SK-N-SH (cell line): ENCODE data around the gene GVQW3. TPM values are rescaled to one million over a fixed set of nuclear protein-coding genes. Genes with fewer than 3 reads are reported as not detected.

Experiments used
- CTCF ChIA-PET: fragments of 300-600, 350-600 bp; formaldehyde crosslinking; extraction: SDS; loops from one replicate; lab custom pipeline; 2021; lab: Yijun Ruan, JAX
- POLR2A ChIA-PET: fragments of 350-600 bp; sonication (Branson Sonifier 250); formaldehyde crosslinking; extraction: SDS; loops from one replicate; lab custom pipeline; 2020; ENCODE audit warnings: antibody characterized with exemption, inconsistent platforms; lab: Yijun Ruan, JAX
- DNase-seq: peaks from one replicate; pipeline ENCODE4 v3.0.0; 2012
- H2AFZ ChIP-seq: fragments of 200-600 bp; sonication (generic); 2 replicates; pipeline ENCODE4 v1.8.1; 2016; ENCODE audit warnings: antibody characterized with exemption, mild to moderate bottlenecking, low read depth
- H3F3A ChIP-seq: fragments of 200-600 bp; sonication (generic); replicated peaks from 2 replicates; pipeline ENCODE3; 2016; ENCODE audit warnings: antibody characterized with exemption, mild to moderate bottlenecking; ENCODE audit not compliant: insufficient read depth
- H3K27ac ChIP-seq, 2 experiments: fragments of 200-500 bp in 1 of 2; fragments of 200-600 bp in 1 of 2; sonication (Bioruptor generic) in 1 of 2; sonication (generic), shearing (Covaris generic) in 1 of 2; 2 replicates each; pipeline versions ENCODE4 v1.5.1 to v1.6.1; 2014 to 2016; ENCODE audit warnings: low read depth in 2 of 2, inconsistent platforms in 1 of 2, low read length in 1 of 2, mild to moderate bottlenecking in 1 of 2, mixed read lengths in 1 of 2
- H3K27me3 ChIP-seq: fragments of 200-600 bp; sonication (generic), shearing (Covaris generic); 2 replicates; pipeline ENCODE4 v1.6.1; 2016; ENCODE audit warnings: mixed run types; ENCODE audit not compliant: insufficient read depth
- H3K36me3 ChIP-seq, 2 experiments: fragments of 200-500 bp in 1 of 2; fragments of 200-600 bp in 1 of 2; sonication (Bioruptor generic) in 1 of 2; sonication (generic) in 1 of 2; replicated peaks in 1 of 2; 2 replicates each; pipeline versions ENCODE3 to v1.5.1; 2014 to 2016; ENCODE audit warnings: low read length in 1 of 2, mild to moderate bottlenecking in 1 of 2; ENCODE audit not compliant: insufficient read depth in 2 of 2, control insufficient read depth in 1 of 2
- H3K4me1 ChIP-seq, 2 experiments: fragments of 200-500 bp in 1 of 2; fragments of 200-600 bp in 1 of 2; sonication (Bioruptor generic) in 1 of 2; sonication (generic), shearing (Covaris generic) in 1 of 2; 2 replicates each; pipeline versions ENCODE4 v1.5.1 to v1.6.1; 2014 to 2016; ENCODE audit warnings: low read depth in 1 of 2, low read length in 1 of 2, mixed run types in 1 of 2; ENCODE audit not compliant: insufficient read depth in 2 of 2, control insufficient read depth in 1 of 2
- H3K4me2 ChIP-seq: fragments of 200-600 bp; sonication (generic), shearing (Covaris generic); 2 replicates; pipeline ENCODE4 v1.6.1; 2017; ENCODE audit warnings: mixed run types
- H3K4me3 ChIP-seq, 2 experiments: fragments of 200-500 bp in 1 of 2; fragments of 200-600 bp in 1 of 2; sonication (Bioruptor generic) in 1 of 2; sonication (generic), shearing (Covaris generic) in 1 of 2; 2 replicates each; pipeline versions ENCODE4 v1.5.1 to v1.8.1; 2014 to 2016; ENCODE audit warnings: low read depth in 2 of 2, inconsistent platforms in 1 of 2, low read length in 1 of 2, mild to moderate bottlenecking in 1 of 2, mixed read lengths in 1 of 2, moderate library complexity in 1 of 2
- H3K79me2 ChIP-seq: fragments of 200-600 bp; sonication (generic); 2 replicates; pipeline ENCODE4 v1.8.1; 2017; ENCODE audit warnings: mild to moderate bottlenecking; ENCODE audit not compliant: insufficient read depth
- H3K9ac ChIP-seq: fragments of 200-600 bp; sonication (generic); 2 replicates; pipeline ENCODE4 v1.6.1; 2017; ENCODE audit warnings: mixed run types
- H3K9me2 ChIP-seq: fragments of 200-600 bp; sonication (generic); 2 replicates; pipeline ENCODE4 v1.6.1; 2017; ENCODE audit warnings: mixed run types
- H3K9me3 ChIP-seq: fragments of 200-600 bp; sonication (generic); 2 replicates; pipeline ENCODE4 v1.6.1; 2017; ENCODE audit warnings: mixed run types, mild to moderate bottlenecking, moderate library complexity
- H4K20me1 ChIP-seq: fragments of 200-600 bp; sonication (generic); 2 replicates; pipeline ENCODE4 v1.6.1; 2017; ENCODE audit warnings: mild to moderate bottlenecking, mixed run types; ENCODE audit not compliant: insufficient read depth
- CTCF ChIP-seq: fragments of 200-600 bp; sonication (generic); IDR thresholded peaks from 2 replicates; pipeline ENCODE4 v1.6.1; 2017; ENCODE audit warnings: antibody characterized with exemption, mild to moderate bottlenecking, moderate library complexity
- ELF1 ChIP-seq: IDR thresholded peaks from 2 replicates; pipeline ENCODE4 v1.4.0; 2012
- FOXM1 ChIP-seq: IDR thresholded peaks from 2 replicates; pipeline ENCODE4 v1.4.0; 2012; ENCODE audit warnings: low read depth, mild to moderate bottlenecking
- GABPA ChIP-seq: IDR thresholded peaks from 2 replicates; pipeline ENCODE4 v1.4.0; 2012; ENCODE audit warnings: low read depth, mild to moderate bottlenecking
- GATA2 ChIP-seq: sonication (generic); formaldehyde crosslinking; IDR thresholded peaks from 2 replicates; pipeline ENCODE4 v1.5.0; 2020; ENCODE audit warnings: mild to moderate bottlenecking, missing genetic modification reagents
- IRF3 ChIP-seq: fragments of 150-350 bp; IDR thresholded peaks from 2 replicates; pipeline ENCODE4 v1.6.1; 2016; ENCODE audit warnings: mild to moderate bottlenecking, low read depth, low read length
- MAX ChIP-seq: IDR thresholded peaks from 2 replicates; pipeline ENCODE4 v1.4.0; 2012; ENCODE audit warnings: low read depth
- MXI1 ChIP-seq: IDR thresholded peaks from 2 replicates; pipeline ENCODE4 v1.6.1; 2012; ENCODE audit warnings: mild to moderate bottlenecking, low read depth, low read length, improper control_type of control experiment
- NFIC ChIP-seq: IDR thresholded peaks from 2 replicates; pipeline ENCODE4 v1.4.0; 2012; ENCODE audit warnings: borderline replicate concordance
- NRF1 ChIP-seq: IDR thresholded peaks from 2 replicates; pipeline ENCODE4 v1.6.1; 2012; ENCODE audit warnings: low read depth, mild to moderate bottlenecking, low read length
- RAD21 ChIP-seq: IDR thresholded peaks from 2 replicates; pipeline ENCODE4 v1.6.1; 2012; ENCODE audit warnings: mild to moderate bottlenecking, low read length
- REST ChIP-seq: IDR thresholded peaks from 2 replicates; pipeline ENCODE4 v1.6.1; 2012; ENCODE audit warnings: mild to moderate bottlenecking, low read depth, low read length, moderate library complexity
- RFX5 ChIP-seq: IDR thresholded peaks from 2 replicates; pipeline ENCODE4 v1.6.1; 2012; ENCODE audit warnings: mild to moderate bottlenecking, improper control_type of control experiment, low read length
- SIN3A ChIP-seq: IDR thresholded peaks from 2 replicates; pipeline ENCODE4 v1.6.1; 2012; ENCODE audit warnings: low read depth, mild to moderate bottlenecking, low read length, moderate library complexity, borderline replicate concordance
- TAF1 ChIP-seq: IDR thresholded peaks from 2 replicates; pipeline ENCODE4 v1.6.1; 2012; ENCODE audit warnings: low read depth, mild to moderate bottlenecking, low read length, moderate library complexity, borderline replicate concordance
- USF1 ChIP-seq: IDR thresholded peaks from 2 replicates; pipeline ENCODE4 v1.4.0; 2012; ENCODE audit warnings: low read depth, borderline replicate concordance
- USF2 ChIP-seq: fragments of 150-350 bp; IDR thresholded peaks from 2 replicates; pipeline ENCODE4 v1.6.1; 2017; ENCODE audit warnings: antibody characterized with exemption, low read length, low read depth, borderline replicate concordance
- YY1 ChIP-seq: IDR thresholded peaks from 2 replicates; pipeline ENCODE4 v1.4.0; 2012; ENCODE audit warnings: low read depth, mild to moderate bottlenecking
- WGBS: methylation state at CpG from one replicate; pipeline ENCODE4 v1.1.6; 2017; ENCODE audit warnings: low lambda C conversion rate; 5-methylcytosine and 5-hydroxymethylcytosine counted together
- polyA plus RNA-seq, 3 experiments: library from polyadenylated mRNA; depleted of rRNA; stranded (reverse); fragments of >200 nt; gene quantifications; 2 replicates each; pipeline ENCODE4 v1.2.3, GENCODE V29; 2012

The GVQW3 gene
- polyA plus RNA-seq, 1 of the 3 experiments (the other 2 are of a cell fraction): 2.3 TPM

GRCh38 chr11:76444384-76445120, 63.4 kb downstream of the GVQW3 start, which contains the start of gene EMSY (continued):
- TF ChIP-seq USF2 (no peak), FOXM1 (no peak), RFX5 (peak; percentile 76), NFIC (no peak), ELF1 (0 out of 2 replicates have a peak, but pooled peaks have one; percentile 26), REST (peak; percentile 69; the same call in 1 of the 2 replicates), TAF1 (peak; percentile 99), NRF1 (peak; percentile 89)

- Histone ChIP-seq H3K36me3 (peaks cover 30% of the 10 kb centered on the region in 2 experiments), H3K9me3 (no peaks in the 10 kb centered on the region), H3K27me3 (no peaks in the 10 kb centered on the region), H3K27ac (peak overlapping the region; percentile 78 to 91), H3K9me2 (no peaks in the 10 kb centered on the region), H4K20me1 (peaks cover 8% of the 10 kb centered on the region), H3K79me2 (peaks cover 66% of the 10 kb centered on the region), H2AFZ (peak overlapping the region; percentile 97), H3K4me1 (peaks cover 5 to 8% of the 10 kb centered on the region in 2 experiments; a peak in 3 of 4 replicates), H3K9ac (peak overlapping the region; percentile 92), H3K4me3 (peak overlapping the region; percentile 90 to 99), H3K4me2 (peak overlapping the region; percentile 92), H3F3A (no peaks in the 10 kb centered on the region)
- under 1% methylated on average over 27 of the region's 56 CpGs for whole genome bisulfite sequencing
- ChIA-PET CTCF (interaction anchor here (0.8 to 2.8 kb wide), 10 partner anchors 9 to 248 kb away, joined by 3 to 14 read pairs (median 3); no protein-coding TSS in a partner anchor), POLR2A (no interaction called here)
- peak; percentile 71 for DNase-seq
- no peak for TF ChIP-seq FOXM1
- TF ChIP-seq RAD21: peak; percentile 12; the same call in 1 of the 2 replicates
- TF ChIP-seq YY1: no peak
- TF ChIP-seq SIN3A: peak; percentile 54; the same call in 1 of the 2 replicates
- peak; percentile 58; the same call in 1 of the 2 replicates for TF ChIP-seq MAX
- no peak for TF ChIP-seq USF1
- peak; percentile 20; the same call in 1 of the 2 replicates for TF ChIP-seq CTCF
- peak; percentile 21; the same call in 1 of the 2 replicates for TF ChIP-seq GABPA
- peak; percentile 64 for TF ChIP-seq MXI1
- no peak for TF ChIP-seq GATA2 (CRISPR knock-in tag)
- TF ChIP-seq NFIC: no peak
- no peak for TF ChIP-seq IRF3
Measured at GRCh38 chr11:76445121-76446084, 64.3 kb downstream of the GVQW3 start.
